HFFc6 (cell line): ENCODE results near the gene NPRL2. TPM values are rescaled to one million over a fixed set of nuclear protein-coding genes. Genes with fewer than 3 reads are reported as not detected.

Source experiments
- DNase-seq: peaks from one replicate; pipeline ENCODE4 v3.0.0-alpha.2; 2018
- H3K27ac Mint-ChIP-seq: 2 replicates; pipeline ENCODE4 v1.8.0; 2020; ENCODE audit warnings: mild to moderate bottlenecking, mixed read lengths
- H3K27me3 Mint-ChIP-seq: 2 replicates; pipeline ENCODE4 v1.8.0; 2021; ENCODE audit warnings: mild to moderate bottlenecking, moderate library complexity, mixed read lengths; ENCODE audit not compliant: insufficient read depth
- H3K36me3 Mint-ChIP-seq: 2 replicates; pipeline ENCODE4 v1.8.0; 2021; ENCODE audit warnings: low read depth, mixed read lengths
- H3K4me1 Mint-ChIP-seq: 2 replicates; pipeline ENCODE4 v1.8.0; 2020; ENCODE audit warnings: low read depth, mixed read lengths
- H3K4me3 Mint-ChIP-seq: 2 replicates; pipeline ENCODE4 v1.8.0; 2020; ENCODE audit warnings: mild to moderate bottlenecking, moderate library complexity, mixed read lengths
- H3K9me3 Mint-ChIP-seq: 2 replicates; pipeline ENCODE4 v1.8.0; 2020; ENCODE audit warnings: mild to moderate bottlenecking, mixed read lengths
- total RNA-seq, 6 experiments: library from RNA; stranded (reverse); fragmentation: NEBNext Ultra II Directional; extraction: Animal tissue kit (Norgen Biotek cat#: 25700); gene quantifications; 2 replicates in 1 of 6; 3 replicates in 5 of 6; pipeline ENCODE4 v1.2.3, GENCODE V29; 2021
- TF ChIP-seq, protein P1 (sequence below): fragments of 200-600 bp; sonication (generic); IDR thresholded peaks from 2 replicates; pipeline ENCODE4 v1.5.0; 2021; ENCODE audit warnings: antibody characterized with exemption, mild to moderate bottlenecking

NPRL2 gene
- total RNA-seq, 6 experiments from 2014 or later = 12.3 to 18.7 (median 17.4) TPM

DNA sequence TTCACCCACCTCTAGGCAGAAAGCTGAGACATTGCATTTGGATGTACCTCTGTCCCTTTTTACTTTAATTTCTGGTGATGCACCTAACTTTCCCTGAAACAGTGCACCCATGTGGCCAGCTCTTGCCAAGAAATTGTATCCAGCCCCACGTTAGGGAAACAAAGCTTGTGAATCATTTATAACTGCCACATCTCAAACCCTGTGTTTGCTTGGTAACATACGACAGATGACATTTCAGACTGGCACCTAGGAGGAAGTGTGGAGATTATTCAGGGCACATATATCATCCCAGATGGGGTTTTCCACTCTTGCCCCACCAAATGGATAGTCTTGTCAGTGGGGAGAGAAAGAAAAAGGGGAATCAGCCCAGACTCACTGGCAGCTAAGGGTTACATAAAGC lies 2.2 kb upstream of the NPRL2 start:
- H3K4me1 Mint-ChIP-seq = peaks cover 48% of the 10 kb centered on the region
- peaks cover 4% of the 10 kb centered on the region; the same call in 1 of the 2 replicates for H3K27me3 Mint-ChIP-seq
- TF ChIP-seq, protein P1, sequence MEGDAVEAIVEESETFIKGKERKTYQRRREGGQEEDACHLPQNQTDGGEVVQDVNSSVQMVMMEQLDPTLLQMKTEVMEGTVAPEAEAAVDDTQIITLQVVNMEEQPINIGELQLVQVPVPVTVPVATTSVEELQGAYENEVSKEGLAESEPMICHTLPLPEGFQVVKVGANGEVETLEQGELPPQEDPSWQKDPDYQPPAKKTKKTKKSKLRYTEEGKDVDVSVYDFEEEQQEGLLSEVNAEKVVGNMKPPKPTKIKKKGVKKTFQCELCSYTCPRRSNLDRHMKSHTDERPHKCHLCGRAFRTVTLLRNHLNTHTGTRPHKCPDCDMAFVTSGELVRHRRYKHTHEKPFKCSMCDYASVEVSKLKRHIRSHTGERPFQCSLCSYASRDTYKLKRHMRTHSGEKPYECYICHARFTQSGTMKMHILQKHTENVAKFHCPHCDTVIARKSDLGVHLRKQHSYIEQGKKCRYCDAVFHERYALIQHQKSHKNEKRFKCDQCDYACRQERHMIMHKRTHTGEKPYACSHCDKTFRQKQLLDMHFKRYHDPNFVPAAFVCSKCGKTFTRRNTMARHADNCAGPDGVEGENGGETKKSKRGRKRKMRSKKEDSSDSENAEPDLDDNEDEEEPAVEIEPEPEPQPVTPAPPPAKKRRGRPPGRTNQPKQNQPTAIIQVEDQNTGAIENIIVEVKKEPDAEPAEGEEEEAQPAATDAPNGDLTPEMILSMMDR = peak; percentile 62
- no peaks in the 10 kb centered on the region for H3K9me3 Mint-ChIP-seq
- peak; percentile 53 for DNase-seq
- H3K4me3 Mint-ChIP-seq = no peak overlapping the region
- H3K36me3 Mint-ChIP-seq = peaks cover 14% of the 10 kb centered on the region
- peak overlapping the region; percentile 45 for H3K27ac Mint-ChIP-seq

DNA sequence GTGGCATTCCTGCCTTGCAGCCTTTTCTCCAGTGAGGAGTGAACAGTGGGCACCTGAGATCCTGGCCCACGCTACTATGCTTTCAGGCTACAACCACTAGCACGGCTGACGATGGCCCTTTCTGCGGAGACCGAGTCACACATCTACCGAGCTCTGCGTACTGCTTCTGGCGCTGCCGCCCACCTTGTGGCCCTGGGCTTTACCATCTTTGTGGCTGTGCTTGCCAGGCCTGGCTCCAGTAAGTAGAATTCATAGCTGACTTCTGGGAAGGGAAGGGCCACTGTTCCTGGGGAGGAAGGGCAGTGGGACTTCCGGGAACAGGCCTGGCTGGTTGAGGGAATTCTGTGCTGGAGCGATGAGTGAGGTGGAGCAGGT lies 735 bp upstream of the NPRL2 start:
- Mint-ChIP-seq H3K9me3 (no peaks in the 10 kb centered on the region), H3K4me3 (peak overlapping the region; percentile 97), H3K27me3 (peaks cover 7% of the 10 kb centered on the region), H3K36me3 (peaks cover 6% of the 10 kb centered on the region; the same call in 1 of the 2 replicates), H3K27ac (no peak overlapping the region), H3K4me1 (peaks cover 45% of the 10 kb centered on the region)
- no peak for DNase-seq
- TF ChIP-seq, protein P1 = no peak

DNA sequence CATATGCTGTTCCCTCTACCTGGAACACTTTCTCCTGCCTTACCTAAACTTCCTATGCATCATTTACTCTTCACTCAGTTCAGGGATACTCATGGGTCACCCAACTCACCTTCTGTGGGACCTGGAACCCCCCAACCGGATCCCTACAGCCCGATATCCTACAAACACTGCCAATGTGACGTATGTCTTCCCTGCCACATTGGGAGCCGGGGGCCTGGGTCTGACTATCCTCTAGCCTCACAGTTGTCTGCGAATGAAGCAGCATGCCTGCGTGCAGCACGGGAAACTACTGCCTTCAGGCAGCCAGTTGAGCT lies 405 bp downstream of the NPRL2 start:
- H3K36me3 Mint-ChIP-seq = peaks cover 6% of the 10 kb centered on the region; the same call in 1 of the 2 replicates
- DNase-seq = no peak
- TF ChIP-seq, protein P1 = no peak
- H3K27ac Mint-ChIP-seq = peak overlapping the region; percentile 92
- peaks cover 41% of the 10 kb centered on the region for H3K4me1 Mint-ChIP-seq
- H3K9me3 Mint-ChIP-seq = no peaks in the 10 kb centered on the region
- peaks cover 4% of the 10 kb centered on the region; the same call in 1 of the 2 replicates for H3K27me3 Mint-ChIP-seq
- peak overlapping the region; percentile 97 for H3K4me3 Mint-ChIP-seq

DNA sequence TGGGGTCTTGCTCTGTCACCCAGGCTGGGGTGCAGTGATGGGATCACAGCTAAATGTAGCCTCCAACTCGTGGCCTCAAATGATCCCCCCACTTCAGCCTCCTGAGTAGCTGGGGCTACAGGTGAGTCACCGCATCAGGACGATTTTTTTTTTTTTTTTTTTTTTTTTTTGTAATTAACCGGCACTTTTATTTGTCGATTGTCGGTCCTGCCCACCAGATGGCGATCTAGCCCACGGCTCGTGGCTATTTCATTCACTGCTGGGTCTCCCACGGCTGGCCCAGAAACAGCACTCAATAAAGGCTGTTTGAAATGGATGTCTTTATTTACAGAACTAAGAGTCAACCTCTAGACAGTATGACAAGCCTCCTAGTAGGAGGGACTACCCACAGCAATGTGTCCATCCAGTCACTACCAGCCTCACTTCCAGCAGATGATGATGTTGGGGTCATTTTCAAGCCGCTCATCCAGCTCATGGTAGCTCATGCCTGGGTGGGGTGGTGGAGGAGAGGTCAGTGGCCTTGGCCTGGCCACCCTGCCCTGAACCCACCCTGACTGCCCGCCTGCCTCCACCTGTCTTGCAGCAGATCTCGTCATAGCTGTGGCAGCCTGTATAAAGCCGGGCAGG lies 3.3 kb downstream of the NPRL2 start:
- Mint-ChIP-seq H3K9me3 (no peaks in the 10 kb centered on the region), H3K27ac (no peak overlapping the region), H3K36me3 (no peaks in the 10 kb centered on the region; the same call in 1 of the 2 replicates), H3K27me3 (peaks cover 4% of the 10 kb centered on the region; the same call in 1 of the 2 replicates), H3K4me3 (no peak overlapping the region), H3K4me1 (peaks cover 37% of the 10 kb centered on the region)
- TF ChIP-seq, protein P1 = peak; percentile 86
- peak; percentile 74 for DNase-seq

DNA sequence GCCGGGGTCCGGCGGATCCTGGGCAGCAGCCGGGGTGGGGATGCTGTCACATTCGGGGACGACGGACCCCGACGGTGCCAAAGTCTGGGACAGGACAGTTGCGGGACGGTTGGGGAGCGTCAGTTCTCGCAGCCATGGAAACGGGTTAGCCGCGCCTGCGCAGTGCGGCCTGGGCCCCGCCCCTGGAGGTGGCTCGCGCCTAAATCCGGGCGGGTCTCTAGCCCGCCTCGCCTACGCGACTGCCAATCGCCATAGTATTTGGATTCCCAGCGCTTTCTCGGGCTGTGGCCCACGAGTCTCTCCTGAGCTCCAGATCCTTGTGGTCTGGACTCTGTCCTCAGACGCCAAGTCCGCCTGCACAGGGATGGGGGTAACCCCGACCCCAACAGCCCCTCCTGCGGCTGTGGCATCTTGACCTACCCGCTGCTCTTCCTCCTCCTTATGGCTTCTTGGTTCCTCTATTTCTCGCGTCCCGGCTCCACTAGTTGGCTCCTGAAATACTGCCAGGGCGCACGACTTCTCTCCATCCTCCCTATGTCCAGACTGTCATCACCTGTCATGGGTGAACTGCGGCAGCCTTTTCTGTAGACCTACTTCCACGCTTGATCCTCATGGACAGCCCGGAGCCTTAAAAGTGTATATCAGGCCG lies 4.9 kb downstream of the NPRL2 start, which contains the start of gene ZMYND10:
TSS of gene ZMYND10 (minus strand) at position 147 of the 649 bp plus-strand sequence. CDS start 153 bp downstream, outside the sequence.
- DNase-seq = peak; percentile 45

More for the DNA sequence above, 4.9 kb downstream of the NPRL2 start, which contains the start of gene ZMYND10:
- peak within 1 kb of the TSS; percentile 38; the same call in 1 of the 2 replicates for H3K27ac Mint-ChIP-seq
- TF ChIP-seq, protein P1 = no peak
- H3K4me3 Mint-ChIP-seq = peak within 1 kb of the TSS; percentile 82
- H3K9me3 Mint-ChIP-seq = no peaks in the 10 kb centered on the region
- H3K4me1 Mint-ChIP-seq = peaks cover 29% of the 10 kb centered on the region
- H3K27me3 Mint-ChIP-seq = peaks cover 4% of the 10 kb centered on the region; the same call in 1 of the 2 replicates
- no peaks in the 10 kb centered on the region for H3K36me3 Mint-ChIP-seq
